ENCODE results near the gene LENEP.
A peak's percentile ranks its signal among the peaks of the same experiment; 100 is the strongest.

The LENEP gene

GRCh38 chr1:155038602-155039307 is 45.4 kb downstream of the LENEP start:
- no peak for TF ChIP-seq ZFX (IDR thresholded peaks at IDR 0.05)
- TF ChIP-seq, protein P1, sequence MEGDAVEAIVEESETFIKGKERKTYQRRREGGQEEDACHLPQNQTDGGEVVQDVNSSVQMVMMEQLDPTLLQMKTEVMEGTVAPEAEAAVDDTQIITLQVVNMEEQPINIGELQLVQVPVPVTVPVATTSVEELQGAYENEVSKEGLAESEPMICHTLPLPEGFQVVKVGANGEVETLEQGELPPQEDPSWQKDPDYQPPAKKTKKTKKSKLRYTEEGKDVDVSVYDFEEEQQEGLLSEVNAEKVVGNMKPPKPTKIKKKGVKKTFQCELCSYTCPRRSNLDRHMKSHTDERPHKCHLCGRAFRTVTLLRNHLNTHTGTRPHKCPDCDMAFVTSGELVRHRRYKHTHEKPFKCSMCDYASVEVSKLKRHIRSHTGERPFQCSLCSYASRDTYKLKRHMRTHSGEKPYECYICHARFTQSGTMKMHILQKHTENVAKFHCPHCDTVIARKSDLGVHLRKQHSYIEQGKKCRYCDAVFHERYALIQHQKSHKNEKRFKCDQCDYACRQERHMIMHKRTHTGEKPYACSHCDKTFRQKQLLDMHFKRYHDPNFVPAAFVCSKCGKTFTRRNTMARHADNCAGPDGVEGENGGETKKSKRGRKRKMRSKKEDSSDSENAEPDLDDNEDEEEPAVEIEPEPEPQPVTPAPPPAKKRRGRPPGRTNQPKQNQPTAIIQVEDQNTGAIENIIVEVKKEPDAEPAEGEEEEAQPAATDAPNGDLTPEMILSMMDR (conservative IDR thresholded peaks at IDR 0.05), result no peak
- H3K27ac ChIP-seq, result peak overlapping the region; percentile 76

GRCh38 chr1:155039308-155039669 is 45.9 kb downstream of the LENEP start:
- H3K27ac ChIP-seq, result peak overlapping the region; percentile 76
- TF ChIP-seq, protein P1 (conservative IDR thresholded peaks at IDR 0.05), result no peak
- TF ChIP-seq ZFX (IDR thresholded peaks at IDR 0.05), result no peak

GRCh38 chr1:155040358-155041093 is 47.1 kb downstream of the LENEP start:
- TF ChIP-seq, protein P1 (conservative IDR thresholded peaks at IDR 0.05), result no peak
- no peak for TF ChIP-seq ZFX (IDR thresholded peaks at IDR 0.05)
- no peak overlapping the region for H3K27ac ChIP-seq

DNA sequence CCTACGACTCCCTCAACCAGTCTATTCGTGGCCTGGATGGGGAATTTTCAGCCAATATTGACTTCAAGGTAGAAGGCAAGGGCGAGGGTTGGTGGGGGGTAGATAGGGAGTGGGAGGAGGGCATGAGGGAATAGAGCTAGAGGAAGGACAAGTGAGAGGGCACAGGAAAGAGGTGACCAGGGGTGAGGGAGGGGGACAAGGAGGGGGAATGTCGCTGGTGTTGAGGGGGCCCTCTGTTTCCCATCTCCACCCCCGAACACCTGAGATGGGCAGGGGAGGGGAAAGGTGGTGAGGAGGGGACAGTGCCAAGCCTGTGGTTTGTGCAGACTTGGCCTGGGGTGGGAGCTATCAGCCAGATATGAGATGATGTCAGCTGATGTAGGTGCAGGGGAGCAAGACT is 49.4 kb downstream of the LENEP start:
- no peak overlapping the region for H3K27ac ChIP-seq
- TF ChIP-seq, protein P1 (conservative IDR thresholded peaks at IDR 0.05), result no peak
- TF ChIP-seq ZFX (IDR thresholded peaks at IDR 0.05), result no peak

DNA sequence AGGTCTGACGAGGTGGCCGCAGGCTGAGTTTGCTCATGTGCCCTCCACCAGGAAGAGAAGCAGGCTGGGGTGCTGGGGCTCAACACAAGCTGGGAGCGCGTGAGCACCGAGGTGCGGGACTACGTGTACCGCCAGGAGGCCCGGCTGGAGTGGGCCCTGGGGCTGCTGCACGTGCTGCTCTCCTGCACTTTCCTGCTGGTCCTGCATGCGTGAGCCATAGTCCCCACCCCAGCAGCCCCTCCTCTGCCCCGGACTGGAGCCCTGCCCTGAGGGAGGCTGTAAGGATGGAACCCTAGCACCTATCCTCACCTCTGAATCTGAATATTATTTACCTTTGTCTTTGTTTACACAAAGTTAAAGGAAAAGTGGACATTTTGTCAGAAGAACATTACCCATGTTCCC is 49.9 kb downstream of the LENEP start:
- TF ChIP-seq, protein P1 (conservative IDR thresholded peaks at IDR 0.05), result no peak
- TF ChIP-seq ZFX (IDR thresholded peaks at IDR 0.05), result no peak
- no peak overlapping the region for H3K27ac ChIP-seq

DNA sequence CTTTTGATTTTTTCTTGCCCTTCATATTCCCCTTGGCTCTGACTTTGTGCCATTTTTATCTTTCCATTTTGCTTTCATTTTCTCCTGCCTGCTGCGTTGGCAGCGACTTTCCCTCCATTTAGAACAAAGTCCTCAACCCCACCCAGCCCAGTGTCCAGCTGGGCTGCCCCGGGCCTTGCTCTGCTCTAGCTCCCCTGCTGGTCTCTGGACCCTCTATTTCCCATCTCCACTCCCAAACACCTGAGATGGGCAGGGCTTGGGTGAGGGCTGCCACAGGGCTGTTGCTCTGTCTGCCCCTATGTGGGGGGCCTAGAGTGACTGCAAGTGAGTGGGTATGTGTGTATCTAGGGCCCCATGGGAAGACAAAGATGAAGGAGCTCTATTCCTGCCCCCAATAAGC is 50.4 kb downstream of the LENEP start:
- H3K27ac ChIP-seq, result peak overlapping the region; percentile 66
- TF ChIP-seq, protein P1 (conservative IDR thresholded peaks at IDR 0.05), result no peak
- TF ChIP-seq ZFX (IDR thresholded peaks at IDR 0.05), result no peak

Data from C4-2B (cell line).